Heart right ventricle (tissue), 16 donors: ENCODE measurements around the gene VARS2. TPM values are rescaled to one million over a fixed set of nuclear protein-coding genes. Genes with fewer than 3 reads are reported as not detected.

ENCODE experiments used
- ATAC-seq, 8 donors: fragments of 200-7000 bp; cut with Tn5 transposase; one replicate each; pipeline ENCODE4 v1.9.1; 2020; ENCODE audit warnings: mild to moderate bottlenecking in 8 of 8, moderate library complexity in 8 of 8, moderate number of reproducible peaks in 1 of 8
- DNase-seq, 2 donors: peaks; one replicate each; pipeline ENCODE4 v3.0.0-alpha.2; 2020
- H3K27ac ChIP-seq, 10 donors: fragments of 200-600 bp; sonication (generic) in 2 of 10; one replicate each; pipeline versions ENCODE4 v1.5.0 to v1.8.0; 2020 to 2022; ENCODE audit warnings: mild to moderate bottlenecking in 3 of 10
- H3K27me3 ChIP-seq, 7 donors: fragments of 200-600 bp; one replicate each; pipeline ENCODE4 v1.8.0; 2021 to 2022; ENCODE audit warnings: mild to moderate bottlenecking in 2 of 7
- H3K36me3 ChIP-seq, 9 donors: fragments of 200-600 bp; sonication (generic) in 1 of 9; one replicate each; pipeline versions ENCODE4 v1.5.0 to v1.8.0; 2020 to 2022; ENCODE audit warnings: mild to moderate bottlenecking in 2 of 9
- H3K4me1 ChIP-seq, 9 donors: fragments of 200-600 bp; sonication (generic) in 1 of 9; one replicate each; pipeline versions ENCODE4 v1.5.0 to v1.8.0; 2020 to 2022; ENCODE audit warnings: mild to moderate bottlenecking in 4 of 9
- H3K4me3 ChIP-seq, 10 donors: fragments of 200-600 bp; sonication (generic) in 2 of 10; one replicate each; pipeline versions ENCODE4 v1.5.0 to v1.8.0; 2020 to 2022; ENCODE audit warnings: mild to moderate bottlenecking in 7 of 10, moderate library complexity in 2 of 10
- H3K9me3 ChIP-seq, 11 donors: fragments of 200-600 bp in 10 of 11; sonication (generic) in 2 of 11; one replicate each; pipeline versions ENCODE4 v1.5.0 to v1.8.0; 2013 to 2022; ENCODE audit warnings: mild to moderate bottlenecking in 2 of 11, control low read depth in 1 of 11, moderate library complexity in 1 of 11
- WGBS, 2 donors: extraction: QIAGEN DNeasy Blood & Tissue Kit; methylation state at CpG; one replicate each; pipeline ENCODE4 v1.1.7; 2013; ENCODE audit warnings: inconsistent platforms in 1 of 2; 5-methylcytosine and 5-hydroxymethylcytosine counted together
- intact Hi-C, 10 donors: fragments of 100-400 bp; cut with DNase I; formaldehyde crosslinking; loops; one replicate each; pipeline versions ENCODE4 v1.11.1 to v1.14.2; 2022
- polyA plus RNA-seq, 2 donors: library from polyadenylated mRNA; stranded (reverse); fragments of 200-250 nt; gene quantifications; one replicate each; pipeline ENCODE4 v1.2.3, GENCODE V29; 2013
- total RNA-seq, 10 donors: library from RNA; stranded (reverse); fragmentation: NEBNext Ultra II Directional in 3 of 10; extraction: Animal tissue kit (Norgen Biotek cat#: 25700) in 3 of 10; gene quantifications; one replicate each; pipeline versions ENCODE4 v1.2.1 to v1.2.4, GENCODE V29; 2021 to 2023
- TF ChIP-seq, protein P1 (sequence below), 9 donors: fragments of 200-600 bp; sonication (generic) in 2 of 9; IDR thresholded peaks; one replicate each; pipeline versions ENCODE4 v1.5.0 to v1.8.0; 2021 to 2022; ENCODE audit warnings: antibody characterized with exemption in 9 of 9, mild to moderate bottlenecking in 5 of 9, moderate library complexity in 1 of 9
- donor health status: Arrhythmogenic right ventricular cardiomyopathy.
- donor health status: ischemic (EF 13 %, LVEDD 7.1; RV severe dilation, severe dysfunction).
- donor health status: healthy with polysubstance abuse.
- donor health status: DM: no; HTN: yes; CAD: no.
- donor health status: DM: no; HTN: no; CAD: no.
- donor health status: ischemic (EF 25% LVEDD 6.9; RV normal size, moderate dysfunction).
- donor health status: ischemic (EF 25% LVEDD 5.7; RV mildly dilated, moderate dysfunction).
- donor health status: healthy.
- donor health status: DM: yes; HTN: yes; CAD: no.
- donor health status: Ischemic cardiomyopathy.
- donor health status: ischemic (EF 35%, LVEDD 5.7; RV mildly dilated, moderate dysfunction).
- donor health status: nonischemic (EF 11% LVEDD 7.7; RV severe dilation, severe dysfunction).
- donor health status: DM: yes; HTN: yes; CAD: no.
- donor health status: PGD.
- donor health status: ischemic (EF 29% LVEDD 5.4; RV normal size, mild dysfunction).
- donor health status: nonischemic (EF 23%, LVEDD 6.1; RV moderate dilation, normal function).

The VARS2 gene
- total and polyA plus RNA-seq, 12 donors = 9.3 to 28.4 (median 22.5) TPM

GRCh38 chr6:30928677-30929076 is 14.6 kb downstream of the VARS2 start:
- no peak overlapping the region for H3K27ac ChIP-seq
- intact Hi-C loops = loop anchor here in 1 of 10 donors (10.0 kb wide), 1 partner anchor 116 kb away; no protein-coding TSS in a partner anchor
- no peak for ATAC-seq
- TF ChIP-seq, protein P1, sequence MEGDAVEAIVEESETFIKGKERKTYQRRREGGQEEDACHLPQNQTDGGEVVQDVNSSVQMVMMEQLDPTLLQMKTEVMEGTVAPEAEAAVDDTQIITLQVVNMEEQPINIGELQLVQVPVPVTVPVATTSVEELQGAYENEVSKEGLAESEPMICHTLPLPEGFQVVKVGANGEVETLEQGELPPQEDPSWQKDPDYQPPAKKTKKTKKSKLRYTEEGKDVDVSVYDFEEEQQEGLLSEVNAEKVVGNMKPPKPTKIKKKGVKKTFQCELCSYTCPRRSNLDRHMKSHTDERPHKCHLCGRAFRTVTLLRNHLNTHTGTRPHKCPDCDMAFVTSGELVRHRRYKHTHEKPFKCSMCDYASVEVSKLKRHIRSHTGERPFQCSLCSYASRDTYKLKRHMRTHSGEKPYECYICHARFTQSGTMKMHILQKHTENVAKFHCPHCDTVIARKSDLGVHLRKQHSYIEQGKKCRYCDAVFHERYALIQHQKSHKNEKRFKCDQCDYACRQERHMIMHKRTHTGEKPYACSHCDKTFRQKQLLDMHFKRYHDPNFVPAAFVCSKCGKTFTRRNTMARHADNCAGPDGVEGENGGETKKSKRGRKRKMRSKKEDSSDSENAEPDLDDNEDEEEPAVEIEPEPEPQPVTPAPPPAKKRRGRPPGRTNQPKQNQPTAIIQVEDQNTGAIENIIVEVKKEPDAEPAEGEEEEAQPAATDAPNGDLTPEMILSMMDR (IDR thresholded peaks at IDR 0.05) = no peak
- no peak overlapping the region for H3K4me3 ChIP-seq
- peaks cover 0 to 38% (median 6%) of the 10 kb centered on the region in 9 donors for H3K36me3 ChIP-seq
- H3K9me3 ChIP-seq = peaks cover 0 to 13% (median 0%) of the 10 kb centered on the region in 11 donors
- no peak for DNase-seq
- H3K27me3 ChIP-seq = no peaks in the 10 kb centered on the region
- H3K4me1 ChIP-seq = peaks cover 0 to 13% (median 0%) of the 10 kb centered on the region in 9 donors
- WGBS, 2 donors = 79 to 98% methylated on average over 3 of the region's 3 CpGs

GRCh38 chr6:30930506-30930905 is 16.5 kb downstream of the VARS2 start:
- no peak overlapping the region for H3K4me3 ChIP-seq
- WGBS, 2 donors = 90% methylated on average over 4 of the region's 4 CpGs
- no peaks in the 10 kb centered on the region for H3K27me3 ChIP-seq
- no peak overlapping the region for H3K27ac ChIP-seq
- peaks cover 0 to 13% (median 0%) of the 10 kb centered on the region in 11 donors for H3K9me3 ChIP-seq
- H3K4me1 ChIP-seq = peaks cover 0 to 9% (median 0%) of the 10 kb centered on the region in 9 donors
- intact Hi-C loops = loop anchor here in 2 of 10 donors (5.0 kb wide), 2 partner anchors 117 to 132 kb away; no protein-coding TSS in a partner anchor
- H3K36me3 ChIP-seq = peaks cover 0 to 21% (median 6%) of the 10 kb centered on the region in 9 donors
- no peak for DNase-seq
- TF ChIP-seq, protein P1 (IDR thresholded peaks at IDR 0.05) = no peak
- ATAC-seq = no peak

GRCh38 chr6:30931272-30931671 is 17.2 kb downstream of the VARS2 start:
- Histone ChIP-seq H3K4me3 (no peak overlapping the region), H3K36me3 (peaks cover 0 to 13% (median 1%) of the 10 kb centered on the region in 9 donors), H3K27me3 (no peaks in the 10 kb centered on the region), H3K27ac (no peak overlapping the region), H3K4me1 (peaks cover 0 to 9% (median 0%) of the 10 kb centered on the region in 9 donors), H3K9me3 (peaks cover 0 to 13% (median 0%) of the 10 kb centered on the region in 11 donors)
- 61 to 73% methylated on average over 8 of the region's 8 CpGs for WGBS, 2 donors
- intact Hi-C loops = loop anchor here in 2 of 10 donors (5.0 kb wide), 2 partner anchors 116 to 131 kb away; no protein-coding TSS in a partner anchor
- DNase-seq = no peak
- no peak for ATAC-seq
- TF ChIP-seq, protein P1 (IDR thresholded peaks at IDR 0.05) = no peak

DNA sequence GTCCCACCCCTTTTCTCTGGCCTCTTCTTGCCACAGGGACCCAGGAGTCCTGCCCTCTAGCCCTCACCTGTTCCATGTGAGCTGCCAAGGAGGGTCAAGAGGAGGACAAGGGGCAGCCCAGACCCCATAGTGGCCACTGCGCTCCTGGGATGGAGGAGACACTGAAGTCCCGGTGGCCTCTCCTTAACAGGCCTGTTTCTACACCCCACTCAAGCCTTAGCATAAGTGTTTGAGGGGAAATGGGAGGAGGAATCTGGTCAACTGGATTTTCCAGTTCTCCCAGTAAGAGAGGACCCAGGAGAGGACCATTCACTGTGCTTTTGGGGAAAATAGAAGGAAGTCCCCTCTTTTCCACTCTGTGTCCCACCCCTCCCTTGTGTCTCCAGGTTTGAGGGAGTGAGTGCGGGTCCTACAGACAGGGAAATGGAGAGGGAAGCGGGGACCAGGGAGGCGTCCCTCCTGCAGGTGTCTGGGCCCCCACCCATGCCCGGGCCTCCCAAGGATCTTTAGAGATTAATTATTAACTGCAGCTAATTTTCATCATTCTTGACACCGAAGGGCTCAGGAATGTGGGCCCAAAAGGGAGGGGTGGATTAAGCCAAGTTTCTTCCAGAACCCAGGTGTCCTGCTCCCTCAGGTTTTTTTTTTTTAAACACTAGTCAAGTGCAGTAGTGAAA is 18.1 kb downstream of the VARS2 start, which contains the start of gene SFTA2:
SFTA2 (minus strand) TSS at position 202 of the 677 bp plus-strand sequence; CDS start at position 128, 74 bp downstream.
- no peak for DNase-seq
- Histone ChIP-seq H3K9me3 (peaks cover 0 to 13% (median 0%) of the 10 kb centered on the region in 11 donors), H3K4me1 (peaks cover 0 to under 1% (median 0%) of the 10 kb centered on the region in 9 donors), H3K27me3 (peaks cover 0 to under 1% (median 0%) of the 10 kb centered on the region in 7 donors), H3K4me3 (no peak within 1 kb of the TSS), H3K36me3 (peaks cover 0 to 6% (median 0%) of the 10 kb centered on the region in 9 donors), H3K27ac (no peak within 1 kb of the TSS)
- WGBS, 2 donors = 87 to 92% methylated on average over 7 of the region's 7 CpGs
- intact Hi-C loops = loop anchor here in 2 of 10 donors (5.0 kb wide), 2 partner anchors 115 to 130 kb away; no protein-coding TSS in a partner anchor
- no peak for ATAC-seq
- TF ChIP-seq, protein P1 (IDR thresholded peaks at IDR 0.05) = no peak
